Measurements from ENCODE around the gene TMEM127.

DNA sequence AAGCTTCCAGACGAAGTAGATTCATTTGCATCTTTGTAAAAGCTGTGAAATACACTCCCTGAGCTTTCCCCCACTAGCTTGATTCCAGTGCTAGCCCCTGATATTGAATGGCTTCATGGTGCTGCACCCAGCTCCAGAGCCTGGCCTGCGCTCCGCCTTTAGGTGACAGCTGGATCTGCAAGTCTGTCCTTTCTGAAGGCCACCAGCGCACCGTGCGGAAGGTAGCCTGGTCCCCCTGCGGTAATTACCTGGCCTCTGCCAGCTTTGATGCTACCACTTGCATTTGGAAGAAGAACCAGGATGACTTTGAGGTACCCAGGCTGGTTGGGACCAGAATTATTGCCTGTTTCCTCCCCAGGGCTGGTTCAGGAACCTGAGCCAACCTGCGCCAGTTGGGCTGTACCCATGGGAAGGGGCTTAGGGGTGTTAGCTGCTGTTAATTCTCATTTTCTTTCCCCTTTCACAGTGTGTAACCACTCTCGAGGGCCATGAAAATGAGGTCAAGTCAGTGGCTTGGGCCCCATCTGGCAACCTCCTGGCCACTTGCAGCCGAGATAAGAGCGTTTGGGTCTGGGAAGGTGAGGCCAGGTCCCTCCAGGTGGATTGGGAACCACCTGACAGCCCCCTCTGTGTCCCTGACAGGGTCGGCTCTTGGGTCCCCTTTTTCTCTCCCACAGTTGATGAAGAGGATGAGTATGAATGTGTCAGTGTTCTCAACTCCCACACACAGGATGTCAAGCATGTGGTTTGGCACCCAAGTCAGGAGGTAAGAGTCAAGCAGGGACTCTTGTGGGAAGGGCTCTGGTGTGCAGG is 1.6 kb upstream of the TMEM127 start:
- TF ChIP-seq, protein P1, sequence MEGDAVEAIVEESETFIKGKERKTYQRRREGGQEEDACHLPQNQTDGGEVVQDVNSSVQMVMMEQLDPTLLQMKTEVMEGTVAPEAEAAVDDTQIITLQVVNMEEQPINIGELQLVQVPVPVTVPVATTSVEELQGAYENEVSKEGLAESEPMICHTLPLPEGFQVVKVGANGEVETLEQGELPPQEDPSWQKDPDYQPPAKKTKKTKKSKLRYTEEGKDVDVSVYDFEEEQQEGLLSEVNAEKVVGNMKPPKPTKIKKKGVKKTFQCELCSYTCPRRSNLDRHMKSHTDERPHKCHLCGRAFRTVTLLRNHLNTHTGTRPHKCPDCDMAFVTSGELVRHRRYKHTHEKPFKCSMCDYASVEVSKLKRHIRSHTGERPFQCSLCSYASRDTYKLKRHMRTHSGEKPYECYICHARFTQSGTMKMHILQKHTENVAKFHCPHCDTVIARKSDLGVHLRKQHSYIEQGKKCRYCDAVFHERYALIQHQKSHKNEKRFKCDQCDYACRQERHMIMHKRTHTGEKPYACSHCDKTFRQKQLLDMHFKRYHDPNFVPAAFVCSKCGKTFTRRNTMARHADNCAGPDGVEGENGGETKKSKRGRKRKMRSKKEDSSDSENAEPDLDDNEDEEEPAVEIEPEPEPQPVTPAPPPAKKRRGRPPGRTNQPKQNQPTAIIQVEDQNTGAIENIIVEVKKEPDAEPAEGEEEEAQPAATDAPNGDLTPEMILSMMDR (IDR thresholded peaks at IDR 0.05), result peak in 3 of 5 experiments; percentile 32 to 47 (median 35)
- TF ChIP-seq POLR2A (IDR thresholded peaks at IDR 0.05) (no peak), POLR2AphosphoS5 (IDR thresholded peaks at IDR 0.05) (no peak), EP300 (IDR thresholded peaks at IDR 0.05; ENCODE audit: low read depth) (no peak)
